Osteoblast (primary cell): ENCODE data around the gene NPIPA5. TPM values are rescaled to one million over a fixed set of nuclear protein-coding genes. Genes with fewer than 3 reads are reported as not detected.

Experiments
- total RNA-seq: library from RNA; depleted of rRNA; stranded (reverse); fragments of >200 nt; gene quantifications from 2 replicates; pipeline ENCODE4 v1.2.3, GENCODE V29; 2012

Gene NPIPA5
- total RNA-seq, 1 donor, result 5.4 TPM

Other genes with a start within 250 kb of the NPIPA5 start
- gene MPV17L, start 17.5 kb upstream of the NPIPA5 start, total RNA-seq, result 0.36 and 0.59 TPM in 2 replicates
- 57.2 and 77.2 TPM in 2 replicates for gene BMERB1, start 56.3 kb upstream of the NPIPA5 start, total RNA-seq